D721Med (cell line): Measurements from ENCODE around the gene PLTP.

Experiments used
- DNase-seq: peaks from one replicate; pipeline ENCODE4 v3.0.0; 2011; ENCODE audit warnings: low spot score; ENCODE audit not compliant: insufficient read length
- FAIRE-seq: peaks from 2 replicates; lab custom pipeline; 2011; peaks lifted over from hg19 to GRCh38; lab: Jason Lieb, UNC
- TF ChIP-seq, protein P1 (sequence below): IDR thresholded peaks from 2 replicates; pipeline ENCODE4 v1.5.1; 2012; ENCODE audit warnings: mild to moderate bottlenecking, control low read depth; ENCODE audit not compliant: insufficient read depth; ENCODE audit errors: missing control alignments

PLTP gene

DNA sequence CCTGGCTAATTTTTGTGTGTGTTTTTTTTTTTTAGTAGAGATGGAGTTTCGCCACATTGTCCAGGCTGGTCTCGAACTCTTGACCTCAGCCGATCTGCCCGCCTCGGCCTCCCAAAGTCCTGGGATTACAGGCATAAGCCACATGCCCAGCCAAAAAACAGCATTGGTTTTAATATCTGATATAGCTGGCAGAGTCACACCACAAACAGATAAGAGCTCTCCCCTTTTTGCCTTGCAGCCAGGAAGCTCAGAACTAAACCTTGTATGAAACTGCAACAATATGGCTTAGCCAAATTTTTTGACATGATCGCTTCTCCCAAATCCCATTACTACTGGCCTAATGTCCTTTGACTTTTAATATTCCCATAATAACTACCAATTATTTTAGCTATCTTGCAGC, 59.6 kb downstream of the PLTP start:
- no peak for FAIRE-seq
- no peak for DNase-seq
- TF ChIP-seq, protein P1, sequence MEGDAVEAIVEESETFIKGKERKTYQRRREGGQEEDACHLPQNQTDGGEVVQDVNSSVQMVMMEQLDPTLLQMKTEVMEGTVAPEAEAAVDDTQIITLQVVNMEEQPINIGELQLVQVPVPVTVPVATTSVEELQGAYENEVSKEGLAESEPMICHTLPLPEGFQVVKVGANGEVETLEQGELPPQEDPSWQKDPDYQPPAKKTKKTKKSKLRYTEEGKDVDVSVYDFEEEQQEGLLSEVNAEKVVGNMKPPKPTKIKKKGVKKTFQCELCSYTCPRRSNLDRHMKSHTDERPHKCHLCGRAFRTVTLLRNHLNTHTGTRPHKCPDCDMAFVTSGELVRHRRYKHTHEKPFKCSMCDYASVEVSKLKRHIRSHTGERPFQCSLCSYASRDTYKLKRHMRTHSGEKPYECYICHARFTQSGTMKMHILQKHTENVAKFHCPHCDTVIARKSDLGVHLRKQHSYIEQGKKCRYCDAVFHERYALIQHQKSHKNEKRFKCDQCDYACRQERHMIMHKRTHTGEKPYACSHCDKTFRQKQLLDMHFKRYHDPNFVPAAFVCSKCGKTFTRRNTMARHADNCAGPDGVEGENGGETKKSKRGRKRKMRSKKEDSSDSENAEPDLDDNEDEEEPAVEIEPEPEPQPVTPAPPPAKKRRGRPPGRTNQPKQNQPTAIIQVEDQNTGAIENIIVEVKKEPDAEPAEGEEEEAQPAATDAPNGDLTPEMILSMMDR, result no peak

DNA sequence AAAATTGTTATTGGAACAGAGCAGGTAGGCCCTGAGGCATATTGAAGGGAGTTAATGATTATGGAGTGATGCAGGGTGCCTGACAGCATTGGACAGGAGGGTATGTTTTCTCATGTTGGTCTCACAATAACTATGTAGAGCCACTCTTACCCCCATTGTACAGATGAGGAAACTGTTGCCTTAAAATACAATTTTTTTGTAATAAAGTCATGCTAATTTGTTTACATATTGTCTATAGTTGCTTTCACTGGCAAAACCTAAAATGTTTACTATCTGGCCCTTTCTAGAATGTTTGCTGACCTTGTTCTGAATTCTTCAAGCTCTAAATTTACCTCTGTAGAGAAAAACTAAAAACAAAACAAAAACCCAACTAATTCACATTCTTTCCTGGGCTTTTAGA, 60.5 kb downstream of the PLTP start:
- FAIRE-seq (no peak), DNase-seq (no peak)
- TF ChIP-seq, protein P1, result no peak

DNA sequence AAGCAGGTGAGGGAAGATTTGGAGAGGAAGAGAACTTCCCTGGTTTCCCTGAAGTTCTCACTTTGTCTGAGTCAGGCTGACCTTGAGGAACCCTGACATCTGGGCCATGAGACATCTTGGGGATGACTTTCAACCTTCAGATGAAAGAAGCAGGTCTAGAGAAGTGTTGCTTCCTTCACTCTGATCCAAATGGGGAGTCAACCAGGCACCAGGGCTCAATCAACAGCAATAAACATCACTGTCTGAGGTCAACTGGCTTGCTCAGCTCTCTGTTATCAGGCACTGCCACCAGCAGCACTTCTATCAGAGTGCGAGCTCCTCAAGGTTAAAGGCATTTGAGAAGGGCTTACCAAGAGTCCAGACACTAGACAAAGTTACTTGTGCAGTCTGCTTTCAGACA, 61.0 kb downstream of the PLTP start:
- DNase-seq, result no peak
- no peak for FAIRE-seq
- TF ChIP-seq, protein P1, result no peak

DNA sequence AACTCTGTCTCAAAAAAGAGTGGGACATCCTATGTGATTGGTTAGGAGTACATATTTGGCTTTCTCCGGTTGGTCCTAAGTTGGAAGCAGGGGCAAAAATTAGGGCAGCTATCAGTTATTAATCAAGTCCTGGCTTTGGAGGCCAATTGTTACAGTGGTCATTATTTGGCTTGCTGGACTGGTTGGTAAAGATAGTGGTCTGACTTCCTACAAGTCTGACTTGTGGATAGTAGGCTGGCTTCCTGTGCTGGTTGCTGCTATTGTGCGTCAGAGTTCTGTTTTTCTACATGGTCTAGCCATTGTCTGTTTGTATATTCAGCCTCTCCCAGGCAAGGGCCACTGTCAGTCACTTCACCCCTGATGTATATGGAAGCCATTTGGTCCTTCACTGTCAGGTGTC, 61.7 kb downstream of the PLTP start:
- FAIRE-seq (no peak), DNase-seq (no peak)
- TF ChIP-seq, protein P1, result no peak

DNA sequence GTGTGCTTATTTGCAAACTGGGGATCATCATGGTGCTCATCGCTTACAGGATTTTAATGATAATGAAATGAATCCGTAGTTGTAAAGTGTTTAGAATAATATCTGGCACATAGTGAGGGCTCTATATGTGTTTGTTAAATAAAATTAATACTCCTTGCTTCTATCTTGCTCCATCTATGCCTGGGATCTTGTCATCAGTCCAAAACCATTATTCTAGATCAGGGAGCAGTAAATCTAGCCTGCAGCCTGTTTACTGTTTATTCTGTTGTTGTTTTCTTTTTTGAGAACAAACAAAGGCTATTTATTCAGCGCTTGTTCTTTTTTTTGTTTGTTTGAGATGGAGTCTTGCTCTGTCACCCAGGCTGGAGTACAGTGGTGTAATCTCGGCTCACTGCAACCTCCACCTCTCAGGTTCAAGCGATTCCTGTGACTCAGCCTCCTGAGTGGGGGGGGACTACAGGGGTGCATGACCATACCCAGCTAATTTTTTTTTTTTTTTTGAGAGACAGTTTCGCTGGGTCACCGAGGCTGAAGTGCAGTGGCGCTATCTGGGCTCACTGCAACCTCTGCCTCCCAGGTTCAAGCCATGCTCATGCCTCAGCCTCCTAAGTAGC, 62.9 kb downstream of the PLTP start:
- TF ChIP-seq, protein P1, result no peak
- no peak for DNase-seq
- no peak for FAIRE-seq
